Activated CD4-positive, alpha-beta T cell treated with anti-CD3 and anti-CD28 coated beads, Interleukin-2, amount 10 ng/mL, durations not matched to agents 7 days and 5 days (primary cell): Measurements from ENCODE around the gene PRSS36. TPM values are rescaled to one million over a fixed set of nuclear protein-coding genes. Genes with fewer than 3 reads are reported as not detected.

Source experiments
- CTCF ChIA-PET: fragments of 350-600 bp; sonication (Branson Sonifier 250); formaldehyde crosslinking; loops from one replicate; lab custom pipeline; 2021; ENCODE audit warnings: antibody characterized with exemption; lab: Charles Lee
- POLR2A ChIA-PET: fragments of 350-600 bp; sonication (Branson Sonifier 250); formaldehyde crosslinking; loops from one replicate; lab custom pipeline; 2021; ENCODE audit warnings: antibody characterized with exemption; lab: Charles Lee
- DNase-seq: peaks from one replicate; pipeline ENCODE4 v3.0.0-alpha.2; 2020
- H3K27ac Mint-ChIP-seq: one replicate; pipeline ENCODE4 v1.8.0; 2021; ENCODE audit warnings: mild to moderate bottlenecking, moderate library complexity, mixed read lengths
- H3K27me3 Mint-ChIP-seq: one replicate; pipeline ENCODE4 v1.8.0; 2021; ENCODE audit warnings: mixed read lengths
- H3K36me3 Mint-ChIP-seq: one replicate; pipeline ENCODE4 v1.8.0; 2021; ENCODE audit warnings: low read depth, mixed read lengths
- H3K4me1 Mint-ChIP-seq: one replicate; pipeline ENCODE4 v1.8.0; 2021; ENCODE audit warnings: mixed read lengths
- H3K4me3 Mint-ChIP-seq: one replicate; pipeline ENCODE4 v1.8.0; 2021; ENCODE audit warnings: mild to moderate bottlenecking, moderate library complexity, mixed read lengths
- H3K9me3 Mint-ChIP-seq: one replicate; pipeline ENCODE4 v1.8.0; 2021; ENCODE audit warnings: mixed read lengths
- total RNA-seq, 2 experiments: library from RNA; stranded (reverse); gene quantifications; one replicate each; pipeline ENCODE4 v1.2.3, GENCODE V29; 2021

The PRSS36 gene
- total RNA-seq, 2 experiments from 2014 or later, result 0.89 to 1.7 TPM

DNA sequence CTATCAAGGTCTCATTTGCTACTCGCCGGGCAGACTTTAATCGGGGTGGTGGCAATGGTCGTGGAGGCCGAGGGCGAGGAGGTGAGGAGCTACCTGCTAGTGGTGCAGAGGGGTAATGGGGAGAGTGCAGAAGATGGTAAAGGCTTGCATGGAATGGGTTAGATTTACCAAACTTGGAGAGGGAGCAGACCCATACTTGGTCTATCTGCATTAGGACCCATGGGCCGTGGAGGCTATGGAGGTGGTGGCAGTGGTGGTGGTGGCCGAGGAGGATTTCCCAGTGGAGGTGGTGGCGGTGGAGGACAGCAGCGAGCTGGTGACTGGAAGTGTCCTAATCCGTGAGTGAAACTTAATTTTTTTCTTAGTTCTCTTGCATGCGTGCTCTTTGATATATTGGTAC is 40.2 kb upstream of the PRSS36 start:
- H3K4me1 Mint-ChIP-seq, result peaks cover 76% of the 10 kb centered on the region
- no peak for DNase-seq
- H3K27ac Mint-ChIP-seq, result peak overlapping the region; percentile 51
- ChIA-PET POLR2A (interaction anchor here (0.7 to 1.5 kb wide), 3 partner anchors 7 to 509 kb away, joined by 3 to 6 read pairs (median 4); no protein-coding TSS in a partner anchor), CTCF (interaction anchor here (0.6 to 2.3 kb wide), 9 partner anchors 8 to 253 kb away, joined by 3 to 9 read pairs (median 4); partner anchors contain the start of gene FUS)
- H3K27me3 Mint-ChIP-seq, result no peaks in the 10 kb centered on the region
- H3K36me3 Mint-ChIP-seq, result peaks cover 91% of the 10 kb centered on the region
- no peak overlapping the region for H3K4me3 Mint-ChIP-seq
- no peaks in the 10 kb centered on the region for H3K9me3 Mint-ChIP-seq

DNA sequence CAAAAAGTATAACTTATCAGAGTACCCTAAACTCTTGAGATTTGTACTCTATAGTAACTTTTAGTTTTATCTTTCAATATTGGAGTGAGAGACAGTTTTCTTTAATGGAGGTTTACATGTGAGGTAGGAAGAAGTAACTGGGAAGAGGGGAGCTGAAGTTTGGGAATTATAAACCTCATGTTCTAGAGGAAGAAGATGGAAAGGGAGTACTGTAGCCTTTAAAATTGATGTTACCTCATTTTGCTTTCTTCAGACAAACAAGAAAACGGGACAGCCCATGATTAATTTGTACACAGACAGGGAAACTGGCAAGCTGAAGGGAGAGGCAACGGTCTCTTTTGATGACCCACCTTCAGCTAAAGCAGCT is 39.5 kb upstream of the PRSS36 start:
- Mint-ChIP-seq H3K27ac (peak overlapping the region; percentile 3), H3K9me3 (no peaks in the 10 kb centered on the region), H3K4me1 (peaks cover 77% of the 10 kb centered on the region), H3K4me3 (no peak overlapping the region), H3K27me3 (no peaks in the 10 kb centered on the region), H3K36me3 (peaks cover 93% of the 10 kb centered on the region)
- DNase-seq, result no peak
- ChIA-PET CTCF (interaction anchor here (0.6 to 2.3 kb wide), 8 partner anchors 9 to 254 kb away, joined by 3 to 9 read pairs (median 4); partner anchors contain the start of gene FUS), POLR2A (interaction anchor here (0.7 to 1.5 kb wide), 3 partner anchors 8 to 509 kb away, joined by 3 to 6 read pairs (median 4); no protein-coding TSS in a partner anchor)

- POLR2A ChIA-PET, result interaction anchor here (1.4 to 1.5 kb wide), 2 partner anchors 8 to 9 kb away, joined by 4 to 6 read pairs; no protein-coding TSS in a partner anchor
- peaks cover 82% of the 10 kb centered on the region for H3K4me1 Mint-ChIP-seq
Observed at GRCh38 chr16:31188450-31189411, 38.9 kb upstream of the PRSS36 start.

GRCh38 chr16:31187808-31188189 is 37.9 kb upstream of the PRSS36 start:
- Mint-ChIP-seq H3K4me1 (peaks cover 87% of the 10 kb centered on the region), H3K27me3 (no peaks in the 10 kb centered on the region), H3K9me3 (no peaks in the 10 kb centered on the region), H3K4me3 (no peak overlapping the region), H3K27ac (no peak overlapping the region), H3K36me3 (peaks cover 93% of the 10 kb centered on the region)
- DNase-seq, result no peak
- ChIA-PET CTCF (interaction anchor here (0.8 to 2.4 kb wide), 3 partner anchors 11 to 255 kb away, joined by 3 to 8 read pairs (median 3); partner anchors contain the start of gene ZNF843), POLR2A (no interaction called here)

More at GRCh38 chr16:31188450-31189411, 38.9 kb upstream of the PRSS36 start:
- Mint-ChIP-seq H3K27ac (peak overlapping the region; percentile 54), H3K4me3 (no peak overlapping the region), H3K27me3 (no peaks in the 10 kb centered on the region), H3K9me3 (no peaks in the 10 kb centered on the region), H3K36me3 (peaks cover 91% of the 10 kb centered on the region)
- CTCF ChIA-PET, result interaction anchor here (1.0 to 2.4 kb wide), 4 partner anchors 10 to 255 kb away, joined by 3 to 9 read pairs (median 6); no protein-coding TSS in a partner anchor
- DNase-seq, result no peak

- H3K9me3 Mint-ChIP-seq, result no peaks in the 10 kb centered on the region
- ChIA-PET CTCF (interaction anchor here (0.8 to 2.4 kb wide), 3 partner anchors 11 to 256 kb away, joined by 3 to 8 read pairs (median 3); partner anchors contain the start of gene ZNF843), POLR2A (no interaction called here)
- H3K4me3 Mint-ChIP-seq, result no peak overlapping the region
- peak overlapping the region; percentile 16 for H3K27ac Mint-ChIP-seq
- H3K4me1 Mint-ChIP-seq, result peaks cover 93% of the 10 kb centered on the region
- H3K36me3 Mint-ChIP-seq, result peaks cover 98% of the 10 kb centered on the region
- no peaks in the 10 kb centered on the region for H3K27me3 Mint-ChIP-seq
- DNase-seq, result no peak
Observed at GRCh38 chr16:31186930-31187807, 37.3 kb upstream of the PRSS36 start.

DNA sequence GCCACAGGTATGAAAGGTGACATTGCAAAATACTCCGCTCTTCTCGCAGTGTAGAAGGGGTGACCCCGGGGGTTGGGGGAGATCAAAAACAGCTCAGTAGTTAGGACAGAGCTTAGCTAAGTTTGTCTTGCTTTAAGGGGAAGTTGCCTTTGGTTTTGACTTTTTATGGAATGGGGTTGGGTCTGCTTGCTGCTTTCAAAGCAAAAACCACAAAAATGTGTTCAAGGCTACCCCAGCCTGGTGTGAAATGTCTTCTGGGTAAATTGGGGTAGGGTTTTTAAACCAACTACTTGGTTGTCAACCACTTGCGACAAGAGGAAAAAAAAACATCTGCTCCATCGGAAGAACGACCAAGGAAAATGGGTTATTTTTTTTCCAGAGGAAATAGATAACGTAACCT is 36.3 kb upstream of the PRSS36 start:
- Mint-ChIP-seq H3K36me3 (peaks cover 97% of the 10 kb centered on the region), H3K4me3 (peak overlapping the region; percentile 37), H3K27ac (peak overlapping the region; percentile 83), H3K27me3 (no peaks in the 10 kb centered on the region), H3K9me3 (no peaks in the 10 kb centered on the region), H3K4me1 (peaks cover 86% of the 10 kb centered on the region)
- ChIA-PET POLR2A (no interaction called here), CTCF (interaction anchor here (2.4 kb wide), 1 partner anchor 12 kb away, joined by 8 read pairs; no protein-coding TSS in a partner anchor)
- DNase-seq, result peak; percentile 34

DNA sequence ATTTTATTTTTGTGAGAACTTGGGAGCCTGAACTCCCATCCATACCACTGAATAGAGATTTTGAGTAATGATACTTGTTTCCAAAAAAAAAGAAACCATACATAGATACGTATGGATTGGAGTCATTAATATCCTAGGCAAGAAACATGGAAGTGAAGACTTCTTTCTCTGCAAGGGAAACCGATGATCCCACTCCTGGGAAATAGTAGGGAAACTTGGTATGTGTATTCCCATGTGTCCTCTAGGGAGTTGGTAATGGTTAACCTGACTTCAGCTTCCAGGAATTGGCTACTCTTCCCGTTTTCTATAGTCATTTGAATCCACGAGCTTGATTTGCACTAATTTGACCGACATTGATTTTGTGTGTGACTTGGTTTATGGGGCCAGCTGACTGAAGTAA is 35.5 kb upstream of the PRSS36 start:
- ChIA-PET POLR2A (no interaction called here), CTCF (interaction anchor here (1.5 kb wide), 1 partner anchor 10 kb away, joined by 4 read pairs; no protein-coding TSS in a partner anchor)
- Mint-ChIP-seq H3K27ac (peak overlapping the region; percentile 83), H3K36me3 (peaks cover 96% of the 10 kb centered on the region), H3K27me3 (no peaks in the 10 kb centered on the region), H3K4me1 (peaks cover 81% of the 10 kb centered on the region), H3K4me3 (peak overlapping the region; percentile 45), H3K9me3 (no peaks in the 10 kb centered on the region)
- DNase-seq, result no peak

- H3K36me3 Mint-ChIP-seq, result peaks cover 92% of the 10 kb centered on the region
- H3K27ac Mint-ChIP-seq, result peak overlapping the region; percentile 83
- H3K4me1 Mint-ChIP-seq, result peaks cover 76% of the 10 kb centered on the region
- no peaks in the 10 kb centered on the region for H3K9me3 Mint-ChIP-seq
- peak overlapping the region; percentile 45 for H3K4me3 Mint-ChIP-seq
- no peak for DNase-seq
- ChIA-PET POLR2A (no interaction called here), CTCF (interaction anchor here (1.5 kb wide), 1 partner anchor 10 kb away, joined by 4 read pairs; no protein-coding TSS in a partner anchor)
- no peaks in the 10 kb centered on the region for H3K27me3 Mint-ChIP-seq
Observed at GRCh38 chr16:31184888-31185287, 35.0 kb upstream of the PRSS36 start.

DNA sequence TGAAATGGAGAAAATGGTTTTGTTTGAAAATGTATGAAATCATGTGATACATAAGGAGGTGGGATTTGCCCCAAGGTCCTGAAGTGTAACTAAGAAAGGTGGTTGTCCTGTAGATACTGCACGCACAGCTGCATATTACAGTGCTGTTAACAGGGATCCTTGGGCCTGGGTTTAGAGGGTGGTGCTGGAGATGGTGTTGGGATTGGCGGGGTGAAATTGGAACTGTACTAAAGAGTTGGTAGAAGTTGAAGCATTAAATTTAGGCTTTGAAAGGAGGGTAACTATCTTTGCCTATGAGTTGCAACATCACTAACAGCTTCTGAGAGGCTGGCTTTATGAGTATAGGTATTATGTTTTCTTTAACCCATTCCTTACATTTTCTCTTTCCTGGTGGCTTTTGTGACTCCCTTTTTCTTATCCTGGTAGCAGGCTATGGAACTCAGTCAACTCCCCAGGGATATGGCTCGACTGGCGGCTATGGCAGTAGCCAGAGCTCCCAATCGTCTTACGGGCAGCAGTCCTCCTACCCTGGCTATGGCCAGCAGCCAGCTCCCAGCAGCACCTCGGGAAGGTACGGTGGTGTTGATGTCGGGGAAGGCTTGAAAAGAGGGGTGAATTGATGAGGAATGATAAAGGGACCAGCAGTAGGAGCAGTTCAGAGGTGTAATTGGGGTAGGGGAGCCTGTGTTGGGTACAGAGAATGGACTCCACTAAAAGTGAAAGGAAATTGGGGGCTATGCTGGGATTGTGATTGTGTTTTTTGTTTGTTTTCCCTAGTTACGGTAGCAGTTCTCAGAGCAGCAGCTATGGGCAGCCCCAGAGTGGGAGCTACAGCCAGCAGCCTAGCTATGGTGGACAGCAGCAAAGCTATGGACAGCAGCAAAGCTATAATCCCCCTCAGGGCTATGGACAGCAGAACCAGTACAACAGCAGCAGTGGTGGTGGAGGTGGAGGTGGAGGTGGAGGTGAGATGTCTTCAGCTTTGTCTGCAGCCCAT is 33.9 kb upstream of the PRSS36 start:
- Mint-ChIP-seq H3K27me3 (no peaks in the 10 kb centered on the region), H3K36me3 (peaks cover 80% of the 10 kb centered on the region), H3K9me3 (no peaks in the 10 kb centered on the region), H3K27ac (no peak overlapping the region), H3K4me1 (peaks cover 68% of the 10 kb centered on the region), H3K4me3 (peak overlapping the region; percentile 89)
- ChIA-PET POLR2A (interaction anchor here (0.6 kb wide), 1 partner anchor 27 kb away, joined by 3 read pairs; no protein-coding TSS in a partner anchor), CTCF (interaction anchor here (0.9 to 1.5 kb wide), 3 partner anchors 12 to 17 kb away, joined by 3 to 4 read pairs (median 4); no protein-coding TSS in a partner anchor)
- DNase-seq, result no peak

- Mint-ChIP-seq H3K9me3 (no peaks in the 10 kb centered on the region), H3K4me1 (peaks cover 64% of the 10 kb centered on the region), H3K27me3 (no peaks in the 10 kb centered on the region), H3K27ac (peak overlapping the region; percentile 63), H3K36me3 (peaks cover 67% of the 10 kb centered on the region), H3K4me3 (peak overlapping the region; percentile 89)
- ChIA-PET POLR2A (interaction anchor here (0.7 kb wide), 2 partner anchors 18 to 763 kb away, joined by 5 to 6 read pairs; no protein-coding TSS in a partner anchor), CTCF (interaction anchor here (0.8 to 1.6 kb wide), 3 partner anchors 16 to 260 kb away, joined by 3 to 8 read pairs (median 3); partner anchors contain the start of genes ZNF668 and ZNF843)
- no peak for DNase-seq
Observed at GRCh38 chr16:31182391-31182790, 32.5 kb upstream of the PRSS36 start.
